Fibroblast of lung (primary cell): Measurements from ENCODE around the gene NEDD4.

Source experiments
- CTCF ChIP-seq, 2 donors: IDR thresholded peaks in 1 of 2; conservative IDR thresholded peaks in 1 of 2; 1 replicate in 1 of 2; 2 replicates in 1 of 2; pipeline ENCODE4 v1.5.1; 2011 to 2012; ENCODE audit warnings: low read length in 2 of 2, control low read depth in 1 of 2, inconsistent platforms in 1 of 2, low read depth in 1 of 2, mild to moderate bottlenecking in 1 of 2
- EZH2 ChIP-seq: IDR thresholded peaks from 2 replicates; pipeline ENCODE4 v1.5.1; 2012; ENCODE audit warnings: low read length, control low read depth, mild to moderate bottlenecking; ENCODE audit errors: missing control alignments

GRCh38 chr15:55998478-55998877 is 5.1 kb upstream of the NEDD4 start:
- TF ChIP-seq CTCF (conservative IDR thresholded peaks at IDR 0.05 in 1 of 2, IDR thresholded peaks at IDR 0.05 in 1 of 2; ENCODE audit: low read depth in 1 of 2, low read length in 2 of 2), result no peak
- TF ChIP-seq EZH2, result no peak
